DMS 273 (cell line): ENCODE data around the gene CTBP2.

Experiments used
- DNase-seq: peaks from one replicate; lab custom pipeline; 2025; ENCODE audit not compliant: unreplicated experiment; lab: John Stamatoyannopoulos, UW

CTBP2 gene

GRCh38 chr10:125144693-125145623 lies 15.4 kb downstream of the CTBP2 start:
- DNase-seq, result peak; percentile 50

DNA sequence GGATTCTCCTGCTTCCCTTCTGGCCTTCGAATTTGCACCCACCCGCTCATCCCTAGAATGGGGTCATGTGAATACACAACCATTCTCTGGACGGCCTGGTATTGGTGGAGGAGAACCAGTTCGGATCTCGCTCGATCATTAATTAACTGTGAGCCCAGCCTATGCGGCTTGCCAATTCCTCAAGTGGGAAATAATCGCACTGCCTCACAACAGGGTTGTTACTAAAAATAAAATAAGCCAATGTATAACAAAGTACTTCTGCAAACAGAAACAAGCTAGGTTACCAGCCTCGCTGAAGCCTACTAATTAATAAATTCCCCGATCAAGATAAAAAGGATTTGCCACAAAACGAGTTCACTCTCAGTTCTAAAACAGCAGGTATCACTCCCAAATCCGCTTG lies 16.2 kb downstream of the CTBP2 start:
- no peak for DNase-seq

DNA sequence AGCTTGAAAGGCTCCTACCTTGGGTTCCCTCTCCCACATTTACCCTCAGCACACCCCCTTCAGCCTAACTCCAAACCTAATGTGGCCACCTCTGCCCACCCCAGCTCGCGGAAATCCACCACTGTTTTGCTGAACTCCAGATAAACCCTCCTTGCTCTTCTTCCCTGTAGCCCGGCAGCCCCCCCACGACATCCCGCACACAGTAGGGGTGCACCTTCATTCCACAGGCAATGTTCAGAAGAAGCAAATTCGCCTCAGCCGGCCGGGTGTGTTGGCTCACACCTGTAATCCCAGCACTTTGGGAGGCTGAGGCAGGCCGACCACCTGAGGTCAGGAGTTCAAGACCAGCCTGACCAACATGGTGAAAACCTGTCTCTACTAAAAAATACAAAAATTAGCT lies 17.4 kb downstream of the CTBP2 start:
- no peak for DNase-seq

DNA sequence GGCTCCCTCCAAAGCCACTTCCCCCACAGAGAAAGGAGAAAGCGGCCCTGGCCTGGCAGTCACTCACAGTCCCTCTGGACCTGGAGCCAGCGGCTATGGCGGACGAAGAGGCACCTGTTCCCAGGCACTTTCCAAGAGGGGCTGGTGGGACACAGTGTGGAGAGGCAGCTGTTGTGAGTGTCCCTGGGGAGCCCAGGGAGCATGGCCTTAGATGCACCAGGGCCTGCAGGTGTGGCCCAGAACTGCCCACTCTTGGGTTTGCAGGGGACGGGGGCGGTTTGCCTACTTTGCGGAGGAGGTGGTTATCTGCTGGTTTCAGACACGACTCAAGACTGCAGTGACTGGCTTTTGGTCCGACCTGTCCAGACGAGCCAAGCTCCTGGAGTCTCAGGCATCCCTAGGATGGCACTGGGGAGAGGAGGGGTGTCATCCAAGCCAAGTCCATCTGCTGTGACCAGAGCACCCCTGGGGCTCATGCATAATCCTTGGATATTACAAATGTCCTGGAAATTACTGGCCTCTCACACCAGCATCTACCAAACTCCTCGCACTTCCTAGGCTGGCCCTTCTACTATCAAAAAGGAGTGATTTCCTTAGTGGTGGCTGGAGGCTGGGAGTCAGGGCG lies 18.4 kb downstream of the CTBP2 start:
- DNase-seq, result peak; percentile 8

DNA sequence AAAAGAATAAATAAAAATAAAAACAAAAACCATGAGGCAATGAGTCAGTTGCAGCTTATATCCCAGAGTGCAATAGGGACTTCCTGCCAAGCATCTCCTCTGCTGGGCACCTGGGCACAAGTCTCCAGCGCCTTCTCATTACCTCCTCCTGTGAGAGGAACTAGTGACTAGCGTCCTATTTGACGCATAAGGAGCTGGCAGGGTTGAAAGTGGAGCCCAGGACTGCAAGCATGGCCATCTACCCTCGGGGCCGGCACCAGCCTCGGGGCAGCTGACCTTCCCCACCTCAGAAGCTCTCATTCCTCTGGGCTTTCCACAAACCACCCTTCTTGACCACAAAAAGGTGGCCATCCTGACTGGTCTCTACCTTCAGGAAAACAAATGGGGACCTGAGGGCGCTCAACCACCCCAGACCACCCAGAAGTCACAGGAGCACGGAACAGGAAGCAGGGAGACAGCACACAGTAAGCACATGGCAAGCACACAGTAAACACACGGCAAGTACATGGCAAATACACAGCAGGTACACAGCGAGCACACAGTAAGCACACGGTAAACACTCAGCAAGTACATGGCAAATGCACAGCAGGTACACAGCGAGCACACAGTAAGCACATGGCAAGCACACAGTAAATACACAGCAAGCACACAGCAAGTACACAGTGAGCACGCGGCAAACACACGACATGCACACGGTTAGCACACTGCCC lies 19.1 kb downstream of the CTBP2 start:
- DNase-seq, result no peak

- DNase-seq, result no peak
Observed at GRCh38 chr10:125140151-125140550, 20.2 kb downstream of the CTBP2 start.

DNA sequence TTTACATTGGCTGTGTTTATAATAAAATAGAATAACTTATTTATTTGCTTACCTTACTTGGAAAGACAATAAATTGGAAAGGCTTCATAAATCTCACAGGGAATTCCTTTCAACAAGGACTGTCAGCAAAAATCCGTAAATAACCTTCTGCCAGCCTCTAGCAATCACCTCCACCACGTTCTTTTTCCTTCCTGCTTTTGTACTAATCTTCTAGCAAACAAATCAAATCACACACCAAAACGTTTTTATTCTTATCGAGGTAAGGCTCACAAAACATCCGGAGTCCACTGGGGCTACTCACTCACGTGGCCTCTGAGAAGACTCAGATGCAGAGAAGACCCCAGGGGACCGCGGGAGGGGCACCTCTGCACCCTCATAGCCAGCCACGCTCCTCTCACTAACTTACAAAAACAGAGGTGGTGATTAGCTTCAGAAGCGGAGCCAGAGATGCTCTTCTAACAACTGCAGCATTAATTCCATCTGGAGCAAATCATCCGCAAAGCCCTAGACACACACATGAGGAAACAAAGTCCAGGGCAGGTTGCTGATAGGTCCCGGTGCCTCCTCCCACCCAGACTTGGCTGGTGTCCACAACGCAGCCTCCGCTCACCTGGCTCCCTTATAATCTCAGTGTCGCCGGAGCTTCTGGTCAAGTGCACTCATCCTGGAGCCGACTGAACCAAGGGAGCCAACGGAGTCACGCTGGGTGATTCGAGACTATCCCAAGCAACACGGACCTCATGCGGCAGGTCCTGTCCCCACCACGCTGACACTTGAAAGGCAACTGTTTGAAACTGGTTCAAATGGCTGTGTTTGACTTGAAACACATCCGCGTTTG lies 22.5 kb downstream of the CTBP2 start:
- no peak for DNase-seq

DNA sequence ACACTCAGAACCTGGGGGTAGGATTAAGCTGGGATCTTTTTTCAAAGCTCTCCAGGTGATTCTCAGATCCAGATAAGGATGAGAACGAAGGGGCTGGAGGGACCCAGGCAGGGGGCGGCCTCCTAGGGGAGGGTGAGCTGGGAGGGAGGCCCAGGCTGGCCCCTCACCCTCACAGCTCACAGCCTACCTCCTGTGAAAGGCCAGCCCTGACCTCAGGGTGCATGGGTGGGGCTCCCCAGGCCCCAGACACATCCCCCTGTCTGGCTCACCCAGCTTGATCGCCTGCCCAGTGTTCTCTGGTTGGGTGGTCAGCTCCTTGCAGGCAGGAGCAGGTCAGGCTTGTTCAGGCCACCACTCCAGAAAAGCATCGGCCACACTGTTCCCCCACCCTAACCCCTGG lies 24.3 kb downstream of the CTBP2 start:
- DNase-seq, result no peak

DNA sequence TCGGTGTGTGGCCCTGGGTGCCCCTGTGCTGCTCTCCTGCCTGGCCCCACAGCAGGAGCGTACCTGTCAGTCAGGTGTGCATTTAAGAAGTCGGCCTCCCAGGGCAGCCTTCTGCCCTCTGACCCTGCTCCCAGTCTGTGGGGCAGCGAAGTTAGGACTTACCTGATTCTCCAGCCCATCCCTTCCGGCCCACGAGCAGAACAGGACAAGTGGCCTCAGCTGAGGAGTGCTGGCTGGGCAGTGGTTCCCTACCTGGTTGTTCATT lies 24.7 kb downstream of the CTBP2 start:
- no peak for DNase-seq

- DNase-seq, result no peak
Observed at GRCh38 chr10:125134916-125135770, 25.2 kb downstream of the CTBP2 start.

DNA sequence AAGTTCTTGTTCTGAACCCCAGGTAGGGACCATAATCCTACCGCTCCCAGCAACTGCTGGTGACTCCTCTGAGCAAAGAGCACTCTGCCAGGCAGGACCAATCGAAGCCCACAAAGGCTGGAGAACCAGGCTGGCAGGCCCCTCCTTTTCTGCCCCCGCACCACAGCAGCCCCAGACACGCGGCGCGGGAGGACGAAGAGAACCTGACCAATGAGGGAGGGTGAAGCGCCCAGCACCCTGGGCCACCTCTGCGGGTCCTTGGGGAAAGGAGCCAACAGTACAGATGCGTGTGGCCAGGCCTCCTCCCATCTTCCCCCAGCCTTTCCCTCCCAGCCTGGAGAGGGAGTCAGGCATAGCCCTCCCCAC lies 25.9 kb downstream of the CTBP2 start:
- no peak for DNase-seq

- no peak for DNase-seq
Observed at GRCh38 chr10:125133696-125134482, 26.5 kb downstream of the CTBP2 start.

DNA sequence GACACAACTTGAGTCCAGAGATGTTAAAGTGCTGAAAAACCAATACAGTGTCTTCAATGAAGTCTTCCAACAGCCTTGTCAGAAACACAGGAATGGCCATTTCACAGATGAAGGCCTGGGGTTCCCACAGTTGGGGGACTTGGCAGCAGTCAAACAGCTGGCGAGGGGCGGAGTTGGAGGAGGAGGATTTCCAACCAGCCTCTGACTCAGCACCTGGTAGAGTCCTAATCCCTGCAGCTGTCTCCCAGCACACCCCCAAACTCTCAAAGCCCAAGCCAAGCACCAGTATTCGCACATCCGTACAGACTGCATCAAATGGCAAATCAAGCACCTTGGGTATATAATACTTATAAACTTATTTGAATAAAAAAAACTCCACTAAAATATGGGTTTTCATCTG lies 28.0 kb downstream of the CTBP2 start:
- peak; percentile 36 for DNase-seq

DNA sequence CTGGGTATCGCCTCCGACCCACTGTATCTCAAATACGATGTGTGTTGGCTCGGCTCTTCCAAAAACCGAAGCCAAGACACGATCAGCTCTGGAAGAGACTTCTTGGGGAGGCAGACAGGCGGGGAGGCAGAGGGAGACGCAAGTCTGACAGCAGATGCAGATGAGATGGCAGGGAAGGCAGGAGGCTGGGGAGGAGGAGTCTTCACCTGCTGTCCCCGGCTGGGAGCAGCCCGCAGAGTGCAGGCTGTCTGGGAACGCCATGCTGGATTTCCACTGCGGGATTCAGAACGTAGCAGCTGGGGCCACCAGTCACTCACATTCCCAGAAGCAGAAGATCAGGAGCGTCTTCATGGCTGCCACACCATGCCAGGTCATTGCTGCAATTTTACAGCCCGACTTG lies 29.4 kb downstream of the CTBP2 start:
- DNase-seq, result no peak

DNA sequence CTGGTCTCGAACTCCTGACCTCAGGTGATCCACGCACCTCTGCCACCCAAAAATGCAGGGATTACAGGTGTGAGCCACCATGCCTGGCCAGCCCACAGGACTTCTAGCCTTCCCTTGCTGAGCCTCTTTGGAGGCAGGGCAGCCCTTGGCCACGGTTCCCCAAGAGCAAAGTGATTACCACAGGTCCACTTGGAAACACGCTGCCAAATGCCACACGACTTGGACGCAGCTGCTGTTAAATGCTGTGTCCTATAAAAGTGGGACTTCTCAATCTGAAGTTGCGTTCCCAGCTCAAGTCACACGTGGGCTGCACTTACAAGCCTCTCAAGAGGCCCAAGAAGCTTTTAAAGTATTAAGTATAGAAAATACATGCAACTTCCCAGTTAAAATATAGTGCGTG lies 30.1 kb downstream of the CTBP2 start:
- no peak for DNase-seq

- no peak for DNase-seq
Observed at GRCh38 chr10:125129076-125129458, 31.3 kb downstream of the CTBP2 start.

GRCh38 chr10:125128397-125129075 lies 31.8 kb downstream of the CTBP2 start:
- DNase-seq, result no peak

DNA sequence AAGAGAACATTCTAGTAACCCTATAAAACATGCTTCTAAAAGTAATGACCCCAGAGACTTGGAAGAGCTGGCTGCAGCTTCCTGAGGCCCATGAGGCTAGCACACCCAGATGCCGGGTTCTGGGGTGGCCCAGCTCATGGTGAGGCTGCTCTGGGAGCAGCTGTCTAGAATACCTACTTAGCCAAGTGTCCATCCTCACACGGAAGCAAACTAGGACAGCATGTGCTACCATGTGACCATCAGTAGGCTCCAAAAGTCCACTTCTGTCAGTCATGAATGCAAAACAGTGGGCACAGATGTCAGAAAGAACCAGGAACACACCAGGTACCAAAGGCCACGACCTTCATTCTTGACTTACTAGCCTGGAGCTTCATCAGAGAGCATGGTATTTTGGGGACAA lies 32.4 kb downstream of the CTBP2 start:
- DNase-seq, result no peak

- DNase-seq, result no peak
Observed at GRCh38 chr10:125127110-125127509, 33.3 kb downstream of the CTBP2 start.
